T-helper 1 cell treated with Interleukin-12 subunit alpha and Interleukin-12 subunit beta and Interleukin-4 antibody, amounts not matched to agents 30 ng/mL and 1 ng/mL, for 36 hours (primary cell): ENCODE data around the gene ITGB2. TPM values are rescaled to one million over a fixed set of nuclear protein-coding genes. Genes with fewer than 3 reads are reported as not detected.

Source experiments
- intact Hi-C: fragments of 100-400 bp; cut with micrococcal nuclease; formaldehyde crosslinking; loops from one replicate; pipeline ENCODE4 v1.15.1; 2024
- total RNA-seq: library from RNA; stranded (reverse); gene quantifications from 2 replicates; pipeline ENCODE4 v1.2.3, GENCODE V29; 2022

The ITGB2 gene
- total RNA-seq, 1 donor from 2014 or later: 792 TPM

GRCh38 chr21:44837537-44837936 lies 83.2 kb downstream of the ITGB2 start:
- intact Hi-C loops: no loop called here

GRCh38 chr21:44836666-44837471 lies 83.8 kb downstream of the ITGB2 start:
- intact Hi-C loops: no loop called here

GRCh38 chr21:44836349-44836665 lies 84.4 kb downstream of the ITGB2 start:
- intact Hi-C loops: no loop called here

Other genes with a start within 250 kb of the ITGB2 start
- not detected in 2 replicates for gene KRTAP12-1, start 238.7 kb downstream of the ITGB2 start, total RNA-seq
- gene KRTAP10-12, start 223.7 kb downstream of the ITGB2 start, total RNA-seq: not detected in 2 replicates
- not detected in 2 replicates for gene TSPEAR, start 209.3 kb downstream of the ITGB2 start, total RNA-seq
- gene UBE2G2, start 119.1 kb downstream of the ITGB2 start, total RNA-seq: 108 and 112 TPM in 2 replicates
- gene SUMO3, start 102.8 kb downstream of the ITGB2 start, total RNA-seq: 90.0 and 96.4 TPM in 2 replicates
- gene PTTG1IP, start 47.2 kb downstream of the ITGB2 start, total RNA-seq: 88.3 and 89.3 TPM in 2 replicates
- gene SLX9, start 19.1 kb upstream of the ITGB2 start, total RNA-seq: 47.2 and 49.3 TPM in 2 replicates
- 37.2 and 41.4 TPM in 2 replicates for gene ADARB1, start 153.7 kb upstream of the ITGB2 start, total RNA-seq